ENCODE data around the gene ZNF677.
"Not testable (repeated sequence)": the region's sequence is repeated elsewhere in the genome, so short reads cannot be mapped to it uniquely, and the experiment has no call there.

ZNF677 gene

DNA sequence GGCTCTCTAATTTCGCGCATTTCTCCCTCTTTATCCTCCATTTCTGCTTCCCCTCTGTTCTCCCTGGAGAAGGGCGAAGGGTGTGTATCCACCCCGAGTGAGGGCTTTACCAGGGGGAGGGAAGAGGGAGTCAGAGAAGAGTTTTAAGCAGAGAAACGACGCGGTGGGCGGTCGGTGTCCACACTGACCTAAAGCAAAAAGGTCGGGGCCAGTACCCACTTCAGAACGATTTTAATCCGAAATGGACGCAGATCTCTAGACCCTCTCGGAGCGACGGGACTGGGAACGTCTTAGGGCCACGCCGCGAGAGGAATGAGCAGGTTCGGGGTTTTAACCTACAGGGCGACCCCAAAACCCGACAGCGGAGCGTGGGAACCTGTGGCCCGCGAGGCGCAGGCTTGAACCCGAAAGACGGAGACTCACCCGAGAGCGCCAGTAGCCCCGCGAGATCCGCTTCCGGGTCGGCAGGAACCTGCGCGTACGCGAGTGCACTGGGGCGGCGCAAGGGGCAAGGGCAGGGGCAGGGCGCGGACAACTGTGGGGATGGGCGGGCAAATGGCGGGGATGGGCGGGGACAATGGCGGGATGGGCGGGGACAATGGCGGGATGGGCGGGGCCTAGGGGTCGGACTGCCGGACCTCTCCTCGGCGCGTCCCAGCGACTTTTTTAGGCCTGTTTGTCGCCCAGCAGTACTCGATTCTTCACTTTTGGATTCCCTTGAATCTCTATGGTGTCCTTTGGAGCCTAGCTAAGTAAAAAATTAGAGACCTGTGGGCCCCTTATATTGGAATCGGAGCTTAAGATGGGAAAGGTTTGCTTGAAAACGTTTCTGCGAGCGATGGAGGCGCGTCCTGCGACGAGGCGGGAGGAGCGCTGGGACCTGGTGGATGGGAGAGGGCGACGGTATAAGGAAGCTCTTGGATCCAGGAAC, at the start of gene ZNF677:
Gene ZNF677 (minus strand): TSS at position 463 of the 931 bp plus-strand sequence. CDS start 3,323 bp downstream, outside the sequence.
- H3K4me2 ChIP-seq (ENCODE audit: low read depth, low read length, poor library complexity, severe bottlenecking), result no peak within 1 kb of the TSS
- TF ChIP-seq EZH2phosphoT487 (conservative IDR thresholded peaks at IDR 0.05; ENCODE audit: low read length), result no peak
- TF ChIP-seq, protein P1, sequence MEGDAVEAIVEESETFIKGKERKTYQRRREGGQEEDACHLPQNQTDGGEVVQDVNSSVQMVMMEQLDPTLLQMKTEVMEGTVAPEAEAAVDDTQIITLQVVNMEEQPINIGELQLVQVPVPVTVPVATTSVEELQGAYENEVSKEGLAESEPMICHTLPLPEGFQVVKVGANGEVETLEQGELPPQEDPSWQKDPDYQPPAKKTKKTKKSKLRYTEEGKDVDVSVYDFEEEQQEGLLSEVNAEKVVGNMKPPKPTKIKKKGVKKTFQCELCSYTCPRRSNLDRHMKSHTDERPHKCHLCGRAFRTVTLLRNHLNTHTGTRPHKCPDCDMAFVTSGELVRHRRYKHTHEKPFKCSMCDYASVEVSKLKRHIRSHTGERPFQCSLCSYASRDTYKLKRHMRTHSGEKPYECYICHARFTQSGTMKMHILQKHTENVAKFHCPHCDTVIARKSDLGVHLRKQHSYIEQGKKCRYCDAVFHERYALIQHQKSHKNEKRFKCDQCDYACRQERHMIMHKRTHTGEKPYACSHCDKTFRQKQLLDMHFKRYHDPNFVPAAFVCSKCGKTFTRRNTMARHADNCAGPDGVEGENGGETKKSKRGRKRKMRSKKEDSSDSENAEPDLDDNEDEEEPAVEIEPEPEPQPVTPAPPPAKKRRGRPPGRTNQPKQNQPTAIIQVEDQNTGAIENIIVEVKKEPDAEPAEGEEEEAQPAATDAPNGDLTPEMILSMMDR (IDR thresholded peaks at IDR 0.05; ENCODE audit: insufficient read depth, low read length, poor library complexity, severe bottlenecking), result no peak
- H3K9me2 ChIP-seq (replicated peaks; ENCODE audit: insufficient read depth, low read length), result no peaks in the 10 kb centered on the region
- H4K20me1 ChIP-seq (ENCODE audit: low read depth, low read length), result no peaks in the 10 kb centered on the region
- H3K27me3 ChIP-seq (ENCODE audit: low read length), result no peaks in the 10 kb centered on the region
- no peak within 1 kb of the TSS for H3K9ac ChIP-seq (ENCODE audit: low read length)
- H2AFZ ChIP-seq (ENCODE audit: low read depth, low read length, severe bottlenecking), result no peak within 1 kb of the TSS
- no peaks in the 10 kb centered on the region for H3F3A ChIP-seq (ENCODE audit: insufficient read depth)
- H3K9me3 ChIP-seq (ENCODE audit: insufficient read depth, low read length), result no peaks in the 10 kb centered on the region
- H3K27ac ChIP-seq (ENCODE audit: low read depth, low read length), result no peak within 1 kb of the TSS
- H3K36me3 ChIP-seq (ENCODE audit: low read length), result no peaks in the 10 kb centered on the region
- H3K4me3 ChIP-seq (ENCODE audit: insufficient read depth, low read length, poor library complexity, severe bottlenecking), result no peak within 1 kb of the TSS
- no peaks in the 10 kb centered on the region for H3K79me2 ChIP-seq (ENCODE audit: insufficient read depth, low read length)

DNA sequence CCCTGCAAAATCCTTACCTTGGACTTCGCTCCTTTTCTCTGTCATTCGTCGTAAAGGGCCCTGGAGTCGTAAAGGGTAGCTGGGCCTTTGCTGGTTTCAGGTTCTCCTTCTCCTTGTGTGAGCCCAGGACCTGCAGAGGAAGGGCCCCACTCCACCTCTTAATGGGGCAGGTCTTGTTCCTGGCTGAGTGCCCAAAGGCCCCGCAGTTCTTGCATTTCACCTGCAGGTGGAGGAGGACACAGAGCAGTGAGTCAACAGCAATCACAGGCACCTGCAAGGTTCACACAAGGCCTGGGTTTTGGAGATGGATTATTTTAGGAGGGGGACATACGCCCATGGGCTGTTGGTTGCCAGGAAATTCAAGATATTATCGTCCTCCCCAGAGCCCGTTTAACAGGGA, 46.7 kb upstream of the ZNF677 start:
- not testable (repeated sequence) for H4K20me1 ChIP-seq (ENCODE audit: low read depth, low read length); H3K9ac ChIP-seq (ENCODE audit: low read length); H2AFZ ChIP-seq (ENCODE audit: low read depth, low read length, severe bottlenecking); H3K27me3 ChIP-seq (ENCODE audit: low read length); H3K9me3 ChIP-seq (ENCODE audit: insufficient read depth, low read length); H3F3A ChIP-seq (ENCODE audit: insufficient read depth); H3K9me2 ChIP-seq (replicated peaks; ENCODE audit: insufficient read depth, low read length); H3K36me3 ChIP-seq (ENCODE audit: low read length); H3K79me2 ChIP-seq (ENCODE audit: insufficient read depth, low read length); H3K27ac ChIP-seq (ENCODE audit: low read depth, low read length); H3K4me3 ChIP-seq (ENCODE audit: insufficient read depth, low read length, poor library complexity, severe bottlenecking); H3K4me2 ChIP-seq (ENCODE audit: low read depth, low read length, poor library complexity, severe bottlenecking)

DNA sequence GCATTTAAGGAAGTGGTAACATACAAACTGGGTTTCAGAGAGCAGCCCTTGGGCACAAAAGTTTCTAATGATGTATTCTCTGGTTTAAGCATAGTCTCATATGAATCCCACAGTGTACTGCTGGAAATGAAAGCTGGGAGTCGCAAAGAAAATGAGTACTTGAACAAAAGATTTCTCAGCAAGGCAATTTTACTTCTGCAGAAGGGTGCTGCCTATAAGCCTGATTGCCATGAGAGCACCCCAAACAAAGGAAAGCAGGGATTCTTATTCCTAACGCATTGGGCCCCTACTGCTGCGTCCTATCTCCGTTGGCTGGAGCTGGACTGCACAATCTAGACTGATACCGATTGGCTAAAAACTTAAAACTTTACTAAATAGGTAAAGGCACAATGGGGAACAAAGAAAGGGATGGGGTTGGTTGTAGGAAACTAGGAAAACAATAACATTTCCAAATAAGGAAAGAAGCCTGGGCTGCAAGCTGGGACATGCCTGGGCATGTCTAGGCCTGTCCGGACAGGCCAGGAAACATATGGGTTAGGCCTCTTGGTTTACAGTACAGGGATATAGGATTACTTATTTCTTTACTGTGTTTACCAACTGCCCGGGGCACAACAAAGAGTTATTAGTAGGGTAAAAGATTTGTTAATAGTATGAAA, 40.2 kb upstream of the ZNF677 start:
- Histone ChIP-seq H3K4me3 (ENCODE audit: insufficient read depth, low read length, poor library complexity, severe bottlenecking) (no peak overlapping the region), H3K4me2 (ENCODE audit: low read depth, low read length, poor library complexity, severe bottlenecking) (no peak overlapping the region), H2AFZ (ENCODE audit: low read depth, low read length, severe bottlenecking) (no peak overlapping the region), H3K79me2 (ENCODE audit: insufficient read depth, low read length) (no peaks in the 10 kb centered on the region), H3K36me3 (ENCODE audit: low read length) (no peaks in the 10 kb centered on the region), H3K9ac (ENCODE audit: low read length) (no peak overlapping the region), H3K9me3 (ENCODE audit: insufficient read depth, low read length) (peaks cover 28% of the 10 kb centered on the region; the same call in 1 of the 2 replicates), H3K27me3 (ENCODE audit: low read length) (no peaks in the 10 kb centered on the region), H3F3A (ENCODE audit: insufficient read depth) (no peaks in the 10 kb centered on the region), H4K20me1 (ENCODE audit: low read depth, low read length) (no peaks in the 10 kb centered on the region), H3K27ac (ENCODE audit: low read depth, low read length) (no peak overlapping the region), H3K9me2 (replicated peaks; ENCODE audit: insufficient read depth, low read length) (no peaks in the 10 kb centered on the region)
- TF ChIP-seq, protein P1 (IDR thresholded peaks at IDR 0.05; ENCODE audit: insufficient read depth, low read length, poor library complexity, severe bottlenecking), result no peak
- TF ChIP-seq EZH2phosphoT487 (conservative IDR thresholded peaks at IDR 0.05; ENCODE audit: low read length), result no peak
